ENCODE results near the gene PPFIA4.

DNA sequence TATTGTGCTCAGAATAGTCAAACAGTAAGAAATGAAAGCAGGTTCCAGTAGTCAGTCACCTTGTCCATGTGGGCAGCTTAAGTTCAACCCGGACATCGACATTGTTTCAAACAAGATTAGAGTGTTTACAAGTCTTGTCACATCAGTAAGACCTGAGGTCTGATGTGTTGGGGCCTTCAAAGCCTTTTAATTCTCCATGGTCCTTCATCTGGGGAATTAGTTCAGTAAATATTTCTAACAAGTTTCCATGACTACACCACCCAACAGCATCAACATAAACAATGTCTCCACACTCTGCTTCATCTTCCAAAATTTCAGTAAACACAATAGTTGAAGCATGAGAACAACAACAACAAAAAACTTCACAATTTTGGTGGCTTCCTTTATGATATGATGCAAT, 86.2 kb downstream of the PPFIA4 start:
- no peak for TF ChIP-seq POLR2A (IDR thresholded peaks at IDR 0.05; ENCODE audit: borderline replicate concordance, extremely low read depth, insufficient read depth, insufficient read length)
- no peak for TF ChIP-seq RAD21 (IDR thresholded peaks at IDR 0.05; ENCODE audit: low read depth)
- TF ChIP-seq, protein P1, sequence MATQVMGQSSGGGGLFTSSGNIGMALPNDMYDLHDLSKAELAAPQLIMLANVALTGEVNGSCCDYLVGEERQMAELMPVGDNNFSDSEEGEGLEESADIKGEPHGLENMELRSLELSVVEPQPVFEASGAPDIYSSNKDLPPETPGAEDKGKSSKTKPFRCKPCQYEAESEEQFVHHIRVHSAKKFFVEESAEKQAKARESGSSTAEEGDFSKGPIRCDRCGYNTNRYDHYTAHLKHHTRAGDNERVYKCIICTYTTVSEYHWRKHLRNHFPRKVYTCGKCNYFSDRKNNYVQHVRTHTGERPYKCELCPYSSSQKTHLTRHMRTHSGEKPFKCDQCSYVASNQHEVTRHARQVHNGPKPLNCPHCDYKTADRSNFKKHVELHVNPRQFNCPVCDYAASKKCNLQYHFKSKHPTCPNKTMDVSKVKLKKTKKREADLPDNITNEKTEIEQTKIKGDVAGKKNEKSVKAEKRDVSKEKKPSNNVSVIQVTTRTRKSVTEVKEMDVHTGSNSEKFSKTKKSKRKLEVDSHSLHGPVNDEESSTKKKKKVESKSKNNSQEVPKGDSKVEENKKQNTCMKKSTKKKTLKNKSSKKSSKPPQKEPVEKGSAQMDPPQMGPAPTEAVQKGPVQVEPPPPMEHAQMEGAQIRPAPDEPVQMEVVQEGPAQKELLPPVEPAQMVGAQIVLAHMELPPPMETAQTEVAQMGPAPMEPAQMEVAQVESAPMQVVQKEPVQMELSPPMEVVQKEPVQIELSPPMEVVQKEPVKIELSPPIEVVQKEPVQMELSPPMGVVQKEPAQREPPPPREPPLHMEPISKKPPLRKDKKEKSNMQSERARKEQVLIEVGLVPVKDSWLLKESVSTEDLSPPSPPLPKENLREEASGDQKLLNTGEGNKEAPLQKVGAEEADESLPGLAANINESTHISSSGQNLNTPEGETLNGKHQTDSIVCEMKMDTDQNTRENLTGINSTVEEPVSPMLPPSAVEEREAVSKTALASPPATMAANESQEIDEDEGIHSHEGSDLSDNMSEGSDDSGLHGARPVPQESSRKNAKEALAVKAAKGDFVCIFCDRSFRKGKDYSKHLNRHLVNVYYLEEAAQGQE (IDR thresholded peaks at IDR 0.05; ENCODE audit: low read depth) = no peak
- no peak for TF ChIP-seq EZH2 (IDR thresholded peaks at IDR 0.05)
- TF ChIP-seq, protein P2, sequence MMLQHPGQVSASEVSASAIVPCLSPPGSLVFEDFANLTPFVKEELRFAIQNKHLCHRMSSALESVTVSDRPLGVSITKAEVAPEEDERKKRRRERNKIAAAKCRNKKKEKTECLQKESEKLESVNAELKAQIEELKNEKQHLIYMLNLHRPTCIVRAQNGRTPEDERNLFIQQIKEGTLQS (IDR thresholded peaks at IDR 0.05) = no peak
- no peak for TF ChIP-seq FOSL1 (IDR thresholded peaks at IDR 0.05; ENCODE audit: low read depth)
- TF ChIP-seq, protein P3, sequence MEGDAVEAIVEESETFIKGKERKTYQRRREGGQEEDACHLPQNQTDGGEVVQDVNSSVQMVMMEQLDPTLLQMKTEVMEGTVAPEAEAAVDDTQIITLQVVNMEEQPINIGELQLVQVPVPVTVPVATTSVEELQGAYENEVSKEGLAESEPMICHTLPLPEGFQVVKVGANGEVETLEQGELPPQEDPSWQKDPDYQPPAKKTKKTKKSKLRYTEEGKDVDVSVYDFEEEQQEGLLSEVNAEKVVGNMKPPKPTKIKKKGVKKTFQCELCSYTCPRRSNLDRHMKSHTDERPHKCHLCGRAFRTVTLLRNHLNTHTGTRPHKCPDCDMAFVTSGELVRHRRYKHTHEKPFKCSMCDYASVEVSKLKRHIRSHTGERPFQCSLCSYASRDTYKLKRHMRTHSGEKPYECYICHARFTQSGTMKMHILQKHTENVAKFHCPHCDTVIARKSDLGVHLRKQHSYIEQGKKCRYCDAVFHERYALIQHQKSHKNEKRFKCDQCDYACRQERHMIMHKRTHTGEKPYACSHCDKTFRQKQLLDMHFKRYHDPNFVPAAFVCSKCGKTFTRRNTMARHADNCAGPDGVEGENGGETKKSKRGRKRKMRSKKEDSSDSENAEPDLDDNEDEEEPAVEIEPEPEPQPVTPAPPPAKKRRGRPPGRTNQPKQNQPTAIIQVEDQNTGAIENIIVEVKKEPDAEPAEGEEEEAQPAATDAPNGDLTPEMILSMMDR (IDR thresholded peaks at IDR 0.05 in 2 of 3, conservative IDR thresholded peaks at IDR 0.05 in 1 of 3; ENCODE audit: borderline replicate concordance in 1 of 3, insufficient read depth in 1 of 3, low read depth in 2 of 3, low read length in 2 of 3) = no peak
- no peak for TF ChIP-seq POLR2AphosphoS5 (IDR thresholded peaks at IDR 0.05; ENCODE audit: low read depth, low read length)
- TF ChIP-seq, protein P4, sequence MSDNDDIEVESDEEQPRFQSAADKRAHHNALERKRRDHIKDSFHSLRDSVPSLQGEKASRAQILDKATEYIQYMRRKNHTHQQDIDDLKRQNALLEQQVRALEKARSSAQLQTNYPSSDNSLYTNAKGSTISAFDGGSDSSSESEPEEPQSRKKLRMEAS (IDR thresholded peaks at IDR 0.05) = no peak
- no peak for TF ChIP-seq TCF7L2 (IDR thresholded peaks at IDR 0.05; ENCODE audit: borderline replicate concordance, extremely low read depth, insufficient read depth, insufficient read length)

Data from HCT116 (cell line).